ENCODE measurements around the gene MAST1.

Gene MAST1

GRCh38 chr19:12800923-12801465 lies 37.3 kb upstream of the MAST1 start:
- peak overlapping the region; percentile 50 for H3K27ac ChIP-seq (ENCODE audit: low read depth, low read length, poor library complexity, severe bottlenecking)
- no peaks in the 10 kb centered on the region for H3K79me2 ChIP-seq (ENCODE audit: insufficient read depth, low read length)
- peaks cover 29% of the 10 kb centered on the region for H3K4me1 ChIP-seq (ENCODE audit: insufficient read depth, low read length, severe bottlenecking)
- H4K20me1 ChIP-seq (ENCODE audit: insufficient read depth, low read length) = no peaks in the 10 kb centered on the region
- H3K36me3 ChIP-seq (ENCODE audit: insufficient read depth, low read length) = peaks cover 16% of the 10 kb centered on the region; the same call in 1 of the 2 replicates
- H3K9me3 ChIP-seq (ENCODE audit: low read length) = no peaks in the 10 kb centered on the region
- TF ChIP-seq EZH2 (IDR thresholded peaks at IDR 0.05; ENCODE audit: borderline replicate concordance, low read length) = no peak
- TF ChIP-seq CTCF (IDR thresholded peaks at IDR 0.05; ENCODE audit: low read length) = no peak
- H3F3A ChIP-seq (ENCODE audit: insufficient read depth, low read length) = no peaks in the 10 kb centered on the region
- peak overlapping the region; percentile 98 for H3K9ac ChIP-seq (ENCODE audit: low read length)
- no peak overlapping the region for H2AFZ ChIP-seq (ENCODE audit: low read length)
- no peaks in the 10 kb centered on the region for H3K9me2 ChIP-seq (ENCODE audit: low read depth, low read length)
- H3K27me3 ChIP-seq (ENCODE audit: insufficient read depth, low read length) = no peaks in the 10 kb centered on the region
- H3K4me2 ChIP-seq (ENCODE audit: low read length) = peak overlapping the region; percentile 74
- peak overlapping the region; percentile 97 for H3K4me3 ChIP-seq (ENCODE audit: low read depth, low read length, poor library complexity, severe bottlenecking)

GRCh38 chr19:12801466-12802266 lies 36.6 kb upstream of the MAST1 start, which contains the start of the genes PRDX2 and THSD8:
Gene PRDX2 (minus strand): TSS chr19:12801800. CDS start chr19:12801261, 539 bp downstream.
Gene THSD8 (plus strand): TSS chr19:12802069. CDS start chr19:12802072, 3 bp downstream.
- Histone ChIP-seq H4K20me1 (ENCODE audit: insufficient read depth, low read length) (no peaks in the 10 kb centered on the region), H3K4me1 (ENCODE audit: insufficient read depth, low read length, severe bottlenecking) (peaks cover 26% of the 10 kb centered on the region), H3K4me3 (ENCODE audit: low read depth, low read length, poor library complexity, severe bottlenecking) (peak within 1 kb of the TSS; percentile 97), H3K9ac (ENCODE audit: low read length) (peak within 1 kb of the TSS; percentile 98), H3K27ac (ENCODE audit: low read depth, low read length, poor library complexity, severe bottlenecking) (peak within 1 kb of the TSS; percentile 50), H3F3A (ENCODE audit: insufficient read depth, low read length) (no peaks in the 10 kb centered on the region), H3K4me2 (ENCODE audit: low read length) (peak within 1 kb of the TSS; percentile 74), H3K36me3 (ENCODE audit: insufficient read depth, low read length) (peaks cover 16% of the 10 kb centered on the region; the same call in 1 of the 2 replicates), H3K9me2 (ENCODE audit: low read depth, low read length) (no peaks in the 10 kb centered on the region), H3K79me2 (ENCODE audit: insufficient read depth, low read length) (no peaks in the 10 kb centered on the region), H2AFZ (ENCODE audit: low read length) (no peak within 1 kb of the TSS), H3K9me3 (ENCODE audit: low read length) (no peaks in the 10 kb centered on the region), H3K27me3 (ENCODE audit: insufficient read depth, low read length) (no peaks in the 10 kb centered on the region)
- TF ChIP-seq CTCF (IDR thresholded peaks at IDR 0.05; ENCODE audit: low read length) (no peak), EZH2 (IDR thresholded peaks at IDR 0.05; ENCODE audit: borderline replicate concordance, low read length) (no peak)

DNA sequence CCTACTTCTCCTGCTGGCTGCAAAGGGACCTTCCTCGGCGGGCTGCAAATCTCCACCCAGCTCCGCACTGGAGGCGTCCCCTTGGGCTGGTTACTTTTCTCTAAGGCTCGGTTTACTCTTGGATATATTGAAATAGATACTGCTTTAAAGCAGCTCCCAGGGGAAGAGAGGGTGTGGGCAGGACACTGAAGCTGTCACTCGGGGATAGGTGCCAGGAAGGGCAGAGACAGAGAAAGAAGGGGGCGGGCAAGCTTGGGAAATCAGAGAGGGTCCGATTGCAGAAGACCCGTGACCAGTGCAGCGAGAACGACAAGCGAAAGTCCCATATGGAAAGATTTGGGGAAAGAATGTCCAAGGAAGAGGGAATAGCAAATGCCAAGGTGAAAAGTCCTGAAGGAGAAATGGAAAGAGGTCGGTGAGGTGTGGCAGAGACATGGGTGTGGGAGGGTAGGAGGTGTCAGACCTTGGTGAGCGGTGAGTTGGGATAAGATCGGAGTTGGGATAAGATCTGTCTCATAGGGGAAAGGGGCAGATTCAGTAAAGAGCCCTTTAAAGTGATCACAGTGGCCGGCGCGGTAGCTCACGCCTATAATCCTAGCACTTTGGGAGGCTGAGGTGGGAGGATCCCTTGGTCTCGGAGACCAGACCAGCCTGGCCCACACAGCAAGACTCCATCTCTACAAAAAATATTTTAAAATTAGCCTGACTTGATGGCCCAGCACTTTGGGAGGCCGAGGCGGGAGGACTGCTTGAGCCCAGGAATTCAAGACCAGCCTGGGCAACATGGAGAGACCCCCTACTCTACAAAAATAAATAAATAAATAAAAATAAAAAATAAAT lies 35.8 kb upstream of the MAST1 start:
- Histone ChIP-seq H3K9ac (ENCODE audit: low read length) (peak overlapping the region; percentile 98; the same call in 1 of the 2 replicates), H3K27me3 (ENCODE audit: insufficient read depth, low read length) (no peaks in the 10 kb centered on the region), H3K4me2 (ENCODE audit: low read length) (peak overlapping the region; percentile 74), H3K27ac (ENCODE audit: low read depth, low read length, poor library complexity, severe bottlenecking) (no peak overlapping the region), H3K4me3 (ENCODE audit: low read depth, low read length, poor library complexity, severe bottlenecking) (peak overlapping the region; percentile 97), H3K36me3 (ENCODE audit: insufficient read depth, low read length) (peaks cover 16% of the 10 kb centered on the region; the same call in 1 of the 2 replicates), H3K79me2 (ENCODE audit: insufficient read depth, low read length) (no peaks in the 10 kb centered on the region), H3K9me3 (ENCODE audit: low read length) (no peaks in the 10 kb centered on the region), H3K9me2 (ENCODE audit: low read depth, low read length) (no peaks in the 10 kb centered on the region), H3K4me1 (ENCODE audit: insufficient read depth, low read length, severe bottlenecking) (peaks cover 34% of the 10 kb centered on the region), H4K20me1 (ENCODE audit: insufficient read depth, low read length) (no peaks in the 10 kb centered on the region), H2AFZ (ENCODE audit: low read length) (no peak overlapping the region), H3F3A (ENCODE audit: insufficient read depth, low read length) (no peaks in the 10 kb centered on the region)
- TF ChIP-seq EZH2 (IDR thresholded peaks at IDR 0.05; ENCODE audit: borderline replicate concordance, low read length) = no peak
- TF ChIP-seq CTCF (IDR thresholded peaks at IDR 0.05; ENCODE audit: low read length) = no peak

All from OCI-LY1 (cell line).